SU-DHL-6 (cell line): ENCODE measurements around the gene POLQ.

Experiments used
- H2AFZ ChIP-seq: fragments of 200-600 bp; sonication (generic); 2 replicates; pipeline ENCODE4 v1.6.1; 2014; ENCODE audit warnings: low read depth, mild to moderate bottlenecking, moderate library complexity, mixed read lengths, antibody characterized with exemption, low read length; ENCODE audit not compliant: severe bottlenecking
- H3F3A ChIP-seq: fragments of 200-600 bp; shearing (Covaris generic); 2 replicates; pipeline ENCODE4 v1.6.0; 2016; ENCODE audit warnings: antibody characterized with exemption, mild to moderate bottlenecking; ENCODE audit not compliant: insufficient read depth
- H3K27ac ChIP-seq: fragments of 200-600 bp; sonication (generic); 2 replicates; pipeline ENCODE4 v1.5.1; 2016; ENCODE audit warnings: low read depth, mild to moderate bottlenecking, low read length, moderate library complexity, mixed read lengths
- H3K27me3 ChIP-seq: fragments of 200-600 bp; sonication (generic), shearing (Covaris generic); 2 replicates; pipeline ENCODE4 v1.6.0; 2014; ENCODE audit warnings: mild to moderate bottlenecking, low read length
- H3K36me3 ChIP-seq: fragments of 200-600 bp; sonication (generic); 2 replicates; pipeline ENCODE4 v1.6.1; 2014; ENCODE audit warnings: mild to moderate bottlenecking, low read length, mixed read lengths
- H3K4me2 ChIP-seq: fragments of 300-600, 200-600 bp; shearing (Covaris generic), sonication (generic); 2 replicates; pipeline ENCODE4 v1.6.0; 2014; ENCODE audit warnings: low read length, low read depth, mild to moderate bottlenecking; ENCODE audit not compliant: poor library complexity, severe bottlenecking
- H3K4me3 ChIP-seq: fragments of 200-600 bp; sonication (generic); 2 replicates; pipeline ENCODE4 v1.5.1; 2014; ENCODE audit warnings: antibody characterized with exemption, low read length, mild to moderate bottlenecking, mixed read lengths; ENCODE audit not compliant: insufficient read depth, poor library complexity, severe bottlenecking
- H3K79me2 ChIP-seq: fragments of 200-600 bp; sonication (generic); 2 replicates; pipeline ENCODE4 v1.6.1; 2014; ENCODE audit warnings: mild to moderate bottlenecking, low read length, moderate library complexity; ENCODE audit not compliant: insufficient read depth
- H3K9ac ChIP-seq: fragments of 200-600 bp; sonication (generic); 2 replicates; pipeline ENCODE4 v1.7.0; 2014; ENCODE audit warnings: mild to moderate bottlenecking, low read length
- H3K9me2 ChIP-seq: fragments of 200-600 bp; sonication (generic); replicated peaks from 2 replicates; pipeline ENCODE4 v1.6.1; 2014; ENCODE audit warnings: low read length; ENCODE audit not compliant: insufficient read depth
- H3K9me3 ChIP-seq: fragments of 200-600 bp; sonication (generic); 2 replicates; pipeline ENCODE4 v1.6.1; 2014; ENCODE audit warnings: low read length, mixed read lengths; ENCODE audit not compliant: insufficient read depth
- H4K20me1 ChIP-seq: fragments of 200-600 bp; sonication (generic); 2 replicates; pipeline ENCODE4 v1.6.1; 2014; ENCODE audit warnings: low read depth, mild to moderate bottlenecking, antibody characterized with exemption, low read length, moderate library complexity, mixed read lengths
- EZH2phosphoT487 ChIP-seq: fragments of 200-600 bp; sonication (generic), shearing (Covaris generic); conservative IDR thresholded peaks from 2 replicates; pipeline ENCODE4 v1.6.1; 2018; ENCODE audit warnings: mild to moderate bottlenecking, antibody characterized with exemption, low read length, moderate library complexity, mixed read lengths
- TF ChIP-seq, protein P1 (sequence below): fragments of 200-600 bp; sonication (generic); IDR thresholded peaks from one replicate; pipeline ENCODE4 v1.5.1; 2017; ENCODE audit warnings: antibody characterized with exemption, mild to moderate bottlenecking, low read length, moderate library complexity; ENCODE audit not compliant: insufficient read depth, poor library complexity, severe bottlenecking

The POLQ gene

DNA sequence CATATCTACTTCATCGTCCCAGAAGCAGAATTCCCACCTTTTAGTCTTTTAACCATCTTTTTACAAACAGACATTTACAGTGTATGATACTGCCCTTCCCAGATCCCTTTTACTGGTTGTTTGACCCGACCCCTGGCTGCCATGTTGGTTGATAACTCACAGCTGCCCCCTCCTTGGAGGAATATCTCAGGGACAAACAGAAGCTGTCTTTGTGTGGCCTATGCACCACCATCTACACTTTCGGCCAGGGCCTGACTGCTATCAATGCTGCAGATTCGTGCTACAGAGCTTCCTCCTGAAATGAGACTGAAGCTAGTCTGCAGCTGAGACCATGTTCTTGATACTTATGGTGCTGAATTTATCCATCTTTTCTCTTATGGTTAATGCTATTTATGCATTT lies 6.6 kb upstream of the POLQ start:
- Histone ChIP-seq H4K20me1 (no peaks in the 10 kb centered on the region), H3K36me3 (no peaks in the 10 kb centered on the region), H3F3A (peaks cover 17% of the 10 kb centered on the region), H3K4me3 (no peak overlapping the region), H3K79me2 (no peaks in the 10 kb centered on the region), H3K9me3 (no peaks in the 10 kb centered on the region), H3K4me2 (no peak overlapping the region), H3K9me2 (no peaks in the 10 kb centered on the region), H2AFZ (peak overlapping the region; percentile 29), H3K9ac (no peak overlapping the region), H3K27me3 (no peaks in the 10 kb centered on the region), H3K27ac (no peak overlapping the region)
- no peak for TF ChIP-seq EZH2phosphoT487
- TF ChIP-seq, protein P1, sequence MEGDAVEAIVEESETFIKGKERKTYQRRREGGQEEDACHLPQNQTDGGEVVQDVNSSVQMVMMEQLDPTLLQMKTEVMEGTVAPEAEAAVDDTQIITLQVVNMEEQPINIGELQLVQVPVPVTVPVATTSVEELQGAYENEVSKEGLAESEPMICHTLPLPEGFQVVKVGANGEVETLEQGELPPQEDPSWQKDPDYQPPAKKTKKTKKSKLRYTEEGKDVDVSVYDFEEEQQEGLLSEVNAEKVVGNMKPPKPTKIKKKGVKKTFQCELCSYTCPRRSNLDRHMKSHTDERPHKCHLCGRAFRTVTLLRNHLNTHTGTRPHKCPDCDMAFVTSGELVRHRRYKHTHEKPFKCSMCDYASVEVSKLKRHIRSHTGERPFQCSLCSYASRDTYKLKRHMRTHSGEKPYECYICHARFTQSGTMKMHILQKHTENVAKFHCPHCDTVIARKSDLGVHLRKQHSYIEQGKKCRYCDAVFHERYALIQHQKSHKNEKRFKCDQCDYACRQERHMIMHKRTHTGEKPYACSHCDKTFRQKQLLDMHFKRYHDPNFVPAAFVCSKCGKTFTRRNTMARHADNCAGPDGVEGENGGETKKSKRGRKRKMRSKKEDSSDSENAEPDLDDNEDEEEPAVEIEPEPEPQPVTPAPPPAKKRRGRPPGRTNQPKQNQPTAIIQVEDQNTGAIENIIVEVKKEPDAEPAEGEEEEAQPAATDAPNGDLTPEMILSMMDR = no peak

DNA sequence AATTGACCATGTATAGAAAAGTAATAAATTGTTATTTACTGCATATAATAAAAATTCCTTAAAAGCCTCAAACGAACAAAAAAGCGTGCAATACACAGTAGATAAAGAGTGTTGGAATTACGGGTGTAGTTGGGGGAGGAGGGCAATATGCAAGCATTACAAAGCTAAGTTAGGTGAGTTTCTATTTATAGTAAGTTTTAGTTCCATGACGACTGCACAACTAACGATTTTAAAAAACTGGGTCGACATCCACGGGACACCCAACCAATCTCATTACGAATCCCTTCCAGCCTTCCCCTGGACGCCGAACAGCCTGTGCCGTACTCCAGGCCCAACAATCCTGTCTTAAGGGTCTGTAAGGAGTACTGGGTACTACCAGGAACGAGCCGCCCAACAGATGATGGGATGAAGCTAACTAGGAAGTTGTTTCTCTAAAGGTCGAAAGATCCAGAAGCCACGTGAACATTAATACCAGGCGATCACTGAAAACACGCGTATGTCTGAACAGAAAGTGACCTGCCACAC lies 677 bp downstream of the POLQ start:
- Histone ChIP-seq H4K20me1 (no peaks in the 10 kb centered on the region), H3F3A (peaks cover 23% of the 10 kb centered on the region), H3K9me2 (no peaks in the 10 kb centered on the region), H3K27me3 (no peaks in the 10 kb centered on the region), H3K9me3 (no peaks in the 10 kb centered on the region), H3K9ac (peak overlapping the region; percentile 89), H3K36me3 (peaks cover 17% of the 10 kb centered on the region), H2AFZ (peak overlapping the region; percentile 24), H3K79me2 (peaks cover 52% of the 10 kb centered on the region), H3K4me3 (peak overlapping the region; percentile 84), H3K4me2 (peak overlapping the region; percentile 88), H3K27ac (peak overlapping the region; percentile 85)
- TF ChIP-seq, protein P1 = no peak
- TF ChIP-seq EZH2phosphoT487 = no peak

DNA sequence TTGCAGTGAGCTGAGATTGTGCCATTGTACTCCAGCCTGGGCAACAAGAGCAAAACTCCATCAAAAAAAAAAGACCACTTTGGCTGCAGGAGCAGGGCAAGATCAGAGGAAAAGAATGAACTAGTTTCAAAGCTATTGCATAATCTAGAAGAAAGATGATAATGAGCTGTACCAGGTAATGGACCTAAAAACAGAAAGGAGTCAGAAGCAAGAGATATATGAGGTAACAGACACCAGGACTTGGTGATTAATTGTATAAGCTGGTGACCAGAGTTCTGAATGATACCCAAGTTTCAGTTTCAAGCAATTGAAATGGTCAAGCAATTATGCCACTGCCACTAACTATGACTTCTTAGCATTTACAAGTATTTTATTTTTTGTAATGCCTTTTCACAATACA lies 2.9 kb downstream of the POLQ start:
- Histone ChIP-seq H3F3A (peaks cover 10% of the 10 kb centered on the region), H3K4me2 (no peak overlapping the region), H4K20me1 (no peaks in the 10 kb centered on the region), H3K27me3 (no peaks in the 10 kb centered on the region), H3K9ac (no peak overlapping the region), H2AFZ (no peak overlapping the region), H3K9me3 (no peaks in the 10 kb centered on the region), H3K36me3 (peaks cover 38% of the 10 kb centered on the region), H3K79me2 (peaks cover 65% of the 10 kb centered on the region), H3K27ac (no peak overlapping the region), H3K9me2 (no peaks in the 10 kb centered on the region), H3K4me3 (no peak overlapping the region)
- no peak for TF ChIP-seq EZH2phosphoT487
- TF ChIP-seq, protein P1 = no peak
